GM10266 (cell line): Measurements from ENCODE around the gene ADAMTS2.

ENCODE experiments used
- DNase-seq: peaks from one replicate; pipeline ENCODE4 v3.0.0; 2012; ENCODE audit errors: extremely low spot score
- TF ChIP-seq, protein P1 (sequence below): IDR thresholded peaks from 2 replicates; pipeline ENCODE4 v1.5.1; 2012; ENCODE audit warnings: mild to moderate bottlenecking, low read depth; ENCODE audit not compliant: control insufficient read depth, insufficient read depth; ENCODE audit errors: missing control alignments

The ADAMTS2 gene

DNA sequence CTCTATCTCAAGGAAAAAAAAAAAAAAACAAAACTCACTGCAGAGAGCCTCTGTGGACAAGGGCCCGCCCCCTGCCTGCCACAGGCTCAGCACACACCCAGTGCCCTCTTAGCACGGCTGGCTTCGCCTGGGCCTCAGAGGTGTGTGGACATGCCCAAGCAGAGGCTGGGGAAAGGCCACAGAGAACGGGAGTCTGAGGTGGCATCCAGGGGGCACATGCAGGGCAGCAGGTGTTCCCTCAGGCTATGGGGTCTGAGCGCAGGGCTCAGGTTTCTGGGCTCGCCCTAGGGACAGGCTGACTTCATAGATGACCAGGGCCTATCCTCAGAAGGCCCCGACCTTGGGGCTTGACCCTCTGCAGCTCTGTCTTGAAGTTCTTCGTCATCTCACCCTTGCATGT lies 146.4 kb downstream of the ADAMTS2 start:
- TF ChIP-seq, protein P1, sequence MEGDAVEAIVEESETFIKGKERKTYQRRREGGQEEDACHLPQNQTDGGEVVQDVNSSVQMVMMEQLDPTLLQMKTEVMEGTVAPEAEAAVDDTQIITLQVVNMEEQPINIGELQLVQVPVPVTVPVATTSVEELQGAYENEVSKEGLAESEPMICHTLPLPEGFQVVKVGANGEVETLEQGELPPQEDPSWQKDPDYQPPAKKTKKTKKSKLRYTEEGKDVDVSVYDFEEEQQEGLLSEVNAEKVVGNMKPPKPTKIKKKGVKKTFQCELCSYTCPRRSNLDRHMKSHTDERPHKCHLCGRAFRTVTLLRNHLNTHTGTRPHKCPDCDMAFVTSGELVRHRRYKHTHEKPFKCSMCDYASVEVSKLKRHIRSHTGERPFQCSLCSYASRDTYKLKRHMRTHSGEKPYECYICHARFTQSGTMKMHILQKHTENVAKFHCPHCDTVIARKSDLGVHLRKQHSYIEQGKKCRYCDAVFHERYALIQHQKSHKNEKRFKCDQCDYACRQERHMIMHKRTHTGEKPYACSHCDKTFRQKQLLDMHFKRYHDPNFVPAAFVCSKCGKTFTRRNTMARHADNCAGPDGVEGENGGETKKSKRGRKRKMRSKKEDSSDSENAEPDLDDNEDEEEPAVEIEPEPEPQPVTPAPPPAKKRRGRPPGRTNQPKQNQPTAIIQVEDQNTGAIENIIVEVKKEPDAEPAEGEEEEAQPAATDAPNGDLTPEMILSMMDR, result no peak
- DNase-seq, result no peak

DNA sequence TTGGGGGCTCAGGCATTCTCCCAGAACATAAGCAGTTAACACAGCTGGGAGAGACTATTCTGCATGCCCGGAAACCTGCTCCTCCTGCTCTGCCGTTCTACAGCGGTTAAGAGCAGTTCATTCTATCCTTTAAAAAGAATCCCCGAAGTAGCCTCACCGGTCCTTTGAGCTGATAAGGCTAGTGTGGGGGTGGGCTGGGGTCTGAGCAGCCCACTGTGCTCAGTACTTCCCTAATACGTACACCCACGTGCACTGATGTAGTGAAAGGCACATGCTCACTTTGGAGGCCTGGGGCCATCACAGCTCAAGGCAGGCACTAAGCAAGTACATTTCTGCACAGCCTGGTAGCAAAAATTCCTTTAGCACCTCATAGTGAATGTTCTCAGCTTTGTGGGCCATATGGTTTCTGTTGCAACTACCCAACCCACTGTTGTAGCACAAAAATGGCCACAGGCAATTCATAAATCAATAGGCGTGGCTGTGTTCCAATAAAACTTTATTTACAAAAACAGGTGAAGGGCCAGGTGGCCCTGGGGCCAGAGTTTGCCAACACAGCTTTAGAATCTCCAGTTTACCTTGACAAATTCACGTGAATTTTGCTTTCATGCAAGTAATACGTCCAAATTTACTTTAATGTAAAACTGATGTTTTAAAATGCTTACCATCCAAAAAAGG lies 148.7 kb downstream of the ADAMTS2 start:
- TF ChIP-seq, protein P1, result no peak
- no peak for DNase-seq

DNA sequence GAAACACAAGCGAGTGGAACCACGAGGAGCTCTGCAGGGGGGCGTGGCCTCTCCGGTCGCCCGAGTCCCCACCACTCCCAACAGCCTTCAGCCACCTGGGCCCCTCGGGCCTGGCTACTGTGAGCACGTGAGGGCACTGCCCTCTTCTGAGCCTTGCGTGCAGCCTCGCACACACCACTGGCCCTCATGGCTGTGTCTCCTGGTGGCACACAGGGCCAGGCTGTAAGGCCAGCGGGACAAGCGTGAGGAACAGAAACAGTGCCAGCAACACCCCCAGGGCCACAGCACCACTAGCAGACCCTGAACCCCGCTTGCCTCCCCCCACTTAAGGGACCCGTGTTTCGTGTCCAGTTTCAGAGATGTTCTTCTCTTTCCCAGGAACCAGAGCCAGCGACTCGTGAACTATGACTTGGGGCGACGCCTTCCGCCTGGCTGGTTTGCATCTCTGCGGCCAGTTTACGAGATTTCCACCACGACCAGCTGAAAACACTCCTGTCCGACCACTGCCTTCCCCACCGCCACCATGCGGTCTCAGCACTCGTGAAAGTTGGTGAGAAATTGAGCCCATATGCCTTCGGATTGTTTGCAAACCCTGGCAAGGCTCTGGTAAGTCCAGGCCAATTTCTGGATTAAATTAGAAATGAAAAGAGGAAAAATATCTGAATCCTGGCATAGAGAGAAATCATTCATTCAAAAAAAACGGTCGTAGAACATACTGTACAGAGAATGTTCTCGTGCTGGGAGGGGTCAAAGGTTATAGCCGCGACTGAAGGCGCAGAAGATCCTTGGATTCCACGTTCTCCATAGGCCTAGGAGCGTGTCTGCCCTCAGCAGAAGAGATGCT lies 149.5 kb downstream of the ADAMTS2 start:
- TF ChIP-seq, protein P1, result no peak
- no peak for DNase-seq

DNA sequence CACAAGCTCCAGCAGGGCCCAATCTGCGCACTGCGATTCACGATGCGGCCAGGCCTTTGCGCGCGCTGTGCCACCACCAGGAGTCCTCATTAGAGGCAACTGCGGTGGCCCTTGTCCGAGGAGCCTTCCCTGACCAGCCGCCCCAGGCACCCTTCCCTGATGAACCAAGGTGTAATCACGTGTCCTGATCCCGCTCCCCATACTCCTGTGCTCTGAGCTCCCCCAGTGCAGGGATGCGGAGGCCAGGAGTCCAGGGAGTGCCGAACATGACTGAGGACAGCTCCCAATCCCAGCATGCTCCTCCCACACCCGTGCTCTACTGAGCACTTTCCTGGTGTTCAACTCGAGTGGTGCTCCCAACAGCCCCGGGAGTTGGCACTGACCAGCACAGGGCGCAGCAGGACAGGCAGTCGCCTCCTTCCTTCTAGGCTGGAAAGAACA lies 150.3 kb downstream of the ADAMTS2 start:
- no peak for DNase-seq
- TF ChIP-seq, protein P1, result no peak

GRCh38 chr5:179194201-179194910 lies 150.9 kb downstream of the ADAMTS2 start:
- DNase-seq, result no peak

GRCh38 chr5:179193746-179194145 lies 151.5 kb downstream of the ADAMTS2 start:
- DNase-seq, result no peak
- TF ChIP-seq, protein P1, result no peak

More at GRCh38 chr5:179194201-179194910, 150.9 kb downstream of the ADAMTS2 start:
- TF ChIP-seq, protein P1, result no peak
